Muscle of arm (tissue), 12 donors: ENCODE data around the gene HOXD8. TPM values are rescaled to one million over a fixed set of nuclear protein-coding genes. Genes with fewer than 3 reads are reported as not detected.

ENCODE experiments used
- DNase-seq: peaks from one replicate; pipeline ENCODE4 v3.0.0-alpha.2; 2013
- polyA plus RNA-seq, 12 donors: library from polyadenylated mRNA; unstranded; fragments of 120-200 nt; gene quantifications; one replicate each; pipeline ENCODE4 v1.2.1, GENCODE V29; 2013; ENCODE audit not compliant: insufficient read length in 12 of 12

Gene HOXD8
- polyA plus RNA-seq, 12 donors, result 27.3 to 47.7 (median 42.5) TPM; not detected in 1

- DNase-seq, result no peak
These were observed 27.4 kb downstream of the HOXD8 start, which contains the start of gene HOXD3 for GRCh38 chr2:176156807-176157498. Gene HOXD3, plus strand, starts transcription at chr2:176157307. Its CDS starts 11,808 bp downstream, at chr2:176169115.

- no peak for DNase-seq
These were observed 28.1 kb downstream of the HOXD8 start for GRCh38 chr2:176157499-176158185.

GRCh38 chr2:176158186-176158591 is 28.7 kb downstream of the HOXD8 start:
- DNase-seq, result no peak

GRCh38 chr2:176158855-176159662 is 29.6 kb downstream of the HOXD8 start:
- no peak for DNase-seq

- no peak for DNase-seq
These were observed 30.3 kb downstream of the HOXD8 start for GRCh38 chr2:176159663-176160250.

- DNase-seq, result peak; percentile 49
These were observed 30.9 kb downstream of the HOXD8 start for GRCh38 chr2:176160251-176160985.

- DNase-seq, result no peak
These were observed 31.7 kb downstream of the HOXD8 start for GRCh38 chr2:176160986-176161824.

- peak; percentile 83 for DNase-seq
These were observed 32.5 kb downstream of the HOXD8 start for GRCh38 chr2:176161825-176162626.

- DNase-seq, result no peak
These were observed 33.6 kb downstream of the HOXD8 start for GRCh38 chr2:176162911-176163671.

GRCh38 chr2:176163672-176164056 is 34.2 kb downstream of the HOXD8 start:
- no peak for DNase-seq

- DNase-seq, result no peak
These were observed 34.7 kb downstream of the HOXD8 start for GRCh38 chr2:176164201-176164600.

- no peak for DNase-seq
These were observed 35.3 kb downstream of the HOXD8 start for GRCh38 chr2:176164611-176165369.

- DNase-seq, result no peak
These were observed 36.0 kb downstream of the HOXD8 start for GRCh38 chr2:176165370-176166050.

GRCh38 chr2:176166272-176166671 is 36.8 kb downstream of the HOXD8 start:
- DNase-seq, result no peak

GRCh38 chr2:176167398-176167797 is 37.9 kb downstream of the HOXD8 start:
- DNase-seq, result no peak

- no peak for DNase-seq
These were observed 39.7 kb downstream of the HOXD8 start for GRCh38 chr2:176169181-176169580.

GRCh38 chr2:176169711-176170110 is 40.2 kb downstream of the HOXD8 start:
- no peak for DNase-seq
